AML-193 (cell line): ENCODE measurements around the gene RAB40B.
"Not testable (repeated sequence)": the region's sequence is repeated elsewhere in the genome, so short reads cannot be mapped to it uniquely, and the experiment has no call there.

ENCODE experiments used
- DNase-seq, 2 experiments: peaks; one replicate each; lab custom pipeline; 2025; lab: John Stamatoyannopoulos, UW

Gene RAB40B, protein sequence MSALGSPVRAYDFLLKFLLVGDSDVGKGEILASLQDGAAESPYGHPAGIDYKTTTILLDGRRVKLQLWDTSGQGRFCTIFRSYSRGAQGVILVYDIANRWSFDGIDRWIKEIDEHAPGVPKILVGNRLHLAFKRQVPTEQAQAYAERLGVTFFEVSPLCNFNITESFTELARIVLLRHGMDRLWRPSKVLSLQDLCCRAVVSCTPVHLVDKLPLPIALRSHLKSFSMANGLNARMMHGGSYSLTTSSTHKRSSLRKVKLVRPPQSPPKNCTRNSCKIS

DNA sequence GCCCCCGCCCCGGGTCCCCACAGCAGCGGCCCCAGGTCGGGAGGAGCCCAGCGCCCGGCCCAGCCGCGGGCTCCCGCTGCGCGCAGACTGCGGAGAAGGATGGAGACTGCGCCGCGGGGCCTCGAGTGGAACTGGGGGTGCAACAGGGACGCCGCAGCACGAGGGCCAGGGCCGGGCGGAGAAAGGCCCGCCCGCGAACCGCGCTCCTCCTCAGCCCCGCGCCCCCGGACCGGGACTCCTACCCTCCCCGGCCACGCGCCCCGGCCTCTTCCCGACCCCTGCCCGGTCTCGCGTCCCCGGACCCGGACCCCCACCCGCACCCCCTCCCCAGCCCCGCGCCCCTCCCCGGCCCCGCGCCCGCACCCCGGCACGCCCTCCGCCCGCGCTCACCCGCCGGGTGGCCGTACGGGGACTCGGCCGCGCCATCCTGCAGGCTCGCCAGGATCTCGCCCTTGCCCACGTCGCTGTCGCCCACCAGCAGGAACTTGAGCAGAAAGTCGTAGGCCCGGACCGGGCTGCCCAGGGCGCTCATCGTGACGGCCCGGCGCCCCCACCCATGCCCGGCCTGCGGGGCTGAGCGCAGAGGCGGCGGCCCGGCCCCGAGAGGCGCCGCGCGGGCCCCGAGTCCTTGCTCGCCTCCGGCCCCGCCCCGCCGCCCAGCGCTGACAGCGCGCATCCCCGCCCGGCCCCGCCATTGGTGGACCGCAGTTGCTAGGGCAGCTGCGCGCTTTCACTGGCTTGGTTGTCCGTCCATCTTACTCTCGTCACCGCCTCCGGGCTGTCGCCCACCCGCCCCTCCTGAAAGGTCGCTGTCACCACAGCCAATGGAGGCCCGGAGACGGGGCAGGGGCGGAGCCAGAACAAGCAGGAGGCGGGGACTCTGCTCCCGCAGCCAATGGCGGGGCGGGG is at the start of gene RAB40B:
TSS of gene RAB40B (minus strand) at position 634 of the 909 bp plus-strand sequence. CDS start at position 532, 102 bp downstream.
- DNase-seq: peak; percentile 100

DNA sequence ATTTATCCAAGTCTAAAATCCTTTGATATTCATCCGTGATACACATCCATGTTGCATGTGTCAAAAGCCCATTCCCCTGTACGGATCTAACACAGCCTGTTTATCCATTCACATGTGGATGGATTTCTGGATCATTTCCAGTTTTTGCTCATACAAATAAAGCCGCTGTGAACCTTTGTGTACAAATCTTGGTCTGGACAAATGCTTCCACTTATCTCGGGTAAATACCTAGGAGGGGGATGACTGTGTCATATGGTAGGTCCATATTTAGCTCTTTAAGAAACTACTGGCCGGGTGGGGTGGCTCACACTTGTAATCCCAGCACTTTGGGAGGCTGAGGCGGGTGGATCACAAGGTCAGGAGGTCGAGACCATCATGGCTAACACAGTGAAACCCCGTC is 47.0 kb upstream of the RAB40B start:
- no peak for DNase-seq

DNA sequence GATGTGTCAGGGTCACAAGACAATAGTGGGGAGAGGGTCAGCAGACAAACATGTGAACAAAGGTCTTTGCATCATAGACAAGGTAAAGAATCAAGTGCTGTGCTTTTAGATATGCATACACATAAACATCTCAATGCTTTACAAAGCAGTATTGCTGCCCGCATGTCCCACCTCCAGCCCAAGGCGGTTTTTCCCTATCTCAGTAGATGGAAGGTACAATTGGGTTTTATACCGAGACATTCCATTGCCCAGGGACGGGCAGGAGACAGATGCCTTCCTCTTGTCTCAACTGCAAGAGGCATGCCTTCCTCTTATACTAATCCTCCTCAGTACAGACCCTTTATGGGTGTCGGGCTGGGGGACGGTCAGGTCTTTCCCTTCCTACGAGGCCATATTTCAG is 46.2 kb upstream of the RAB40B start:
- DNase-seq: not testable (repeated sequence)

DNA sequence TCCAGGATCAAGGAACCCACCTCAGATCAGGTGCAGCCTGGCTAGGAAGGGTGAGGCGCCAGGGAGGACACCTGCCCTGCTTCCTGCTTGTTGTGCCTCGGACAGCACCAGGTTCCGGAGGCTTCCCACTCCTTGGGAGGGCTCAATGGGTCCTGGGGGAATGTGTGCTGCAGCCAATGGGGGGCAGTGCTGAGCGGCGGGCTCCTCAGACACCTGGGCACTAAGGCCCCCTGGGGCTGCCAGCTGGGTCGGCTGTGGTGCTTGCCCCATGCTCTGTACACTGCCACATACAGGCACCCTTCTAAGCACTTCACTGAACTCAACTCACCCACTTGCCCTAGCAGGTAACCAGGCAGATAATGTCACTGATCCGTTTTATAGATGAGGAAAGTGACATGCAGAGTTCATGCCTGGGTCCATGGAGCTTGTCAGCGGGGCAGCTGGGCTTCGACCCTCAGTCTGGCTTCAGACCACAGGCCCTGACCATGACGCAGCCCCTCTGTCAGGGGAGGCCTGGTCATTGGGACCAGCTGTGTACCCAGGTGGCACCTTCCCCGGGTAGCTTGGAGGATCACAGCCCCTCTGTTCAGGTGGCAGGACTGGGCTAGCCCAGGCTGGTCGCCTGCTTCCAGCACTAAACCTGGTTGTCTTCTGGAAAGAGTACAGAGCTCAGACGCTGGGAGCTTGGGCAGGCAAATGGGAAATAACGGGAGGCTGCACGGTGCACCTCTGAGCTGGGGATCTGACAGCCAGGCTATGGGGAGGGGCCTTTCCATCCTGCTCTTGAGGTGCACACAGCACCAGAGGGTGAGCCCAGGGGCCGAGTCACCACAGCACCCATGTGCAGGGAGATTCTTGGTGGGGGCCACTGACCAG is 45.1 kb upstream of the RAB40B start:
- DNase-seq: no peak

DNA sequence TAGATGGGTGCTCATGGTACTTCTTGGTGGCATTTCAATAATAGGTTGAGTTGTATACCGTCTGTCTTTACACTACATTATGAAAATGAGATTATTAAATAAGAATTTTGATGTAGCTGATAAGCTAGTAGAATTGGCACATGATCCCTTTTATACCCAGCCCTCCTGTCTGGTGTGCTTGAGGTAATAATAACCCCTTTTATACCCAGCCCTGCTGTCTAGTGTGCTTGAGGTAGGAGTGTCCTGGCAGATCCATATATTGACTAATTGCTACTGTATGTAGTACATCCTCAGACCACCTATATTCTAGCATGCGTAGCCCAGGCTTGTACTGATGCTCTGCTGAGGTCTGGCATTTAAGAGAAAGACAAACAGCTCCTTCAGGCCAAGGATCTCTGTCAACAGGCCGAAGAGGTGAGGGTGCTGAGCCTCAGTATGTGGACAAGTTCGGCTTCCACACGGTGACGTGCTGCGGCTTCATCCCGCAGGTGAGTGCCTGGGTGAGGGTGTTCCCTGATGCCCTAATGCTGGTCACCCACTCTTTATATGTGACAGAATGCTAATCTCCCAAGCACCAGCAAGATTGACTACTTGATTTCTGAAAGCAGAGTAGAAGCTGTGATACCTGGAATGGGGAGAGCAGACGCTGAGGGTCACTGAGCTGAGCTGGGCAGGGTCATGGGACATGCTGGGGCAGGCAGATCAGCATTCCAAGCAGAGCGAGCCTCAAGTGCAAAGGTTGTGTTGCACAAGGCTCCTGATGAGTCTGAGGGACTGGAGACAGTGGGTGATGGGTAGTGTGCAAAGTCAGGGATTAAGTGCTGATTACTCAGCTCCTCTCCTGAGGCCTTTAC is 42.6 kb upstream of the RAB40B start:
- DNase-seq: no peak

DNA sequence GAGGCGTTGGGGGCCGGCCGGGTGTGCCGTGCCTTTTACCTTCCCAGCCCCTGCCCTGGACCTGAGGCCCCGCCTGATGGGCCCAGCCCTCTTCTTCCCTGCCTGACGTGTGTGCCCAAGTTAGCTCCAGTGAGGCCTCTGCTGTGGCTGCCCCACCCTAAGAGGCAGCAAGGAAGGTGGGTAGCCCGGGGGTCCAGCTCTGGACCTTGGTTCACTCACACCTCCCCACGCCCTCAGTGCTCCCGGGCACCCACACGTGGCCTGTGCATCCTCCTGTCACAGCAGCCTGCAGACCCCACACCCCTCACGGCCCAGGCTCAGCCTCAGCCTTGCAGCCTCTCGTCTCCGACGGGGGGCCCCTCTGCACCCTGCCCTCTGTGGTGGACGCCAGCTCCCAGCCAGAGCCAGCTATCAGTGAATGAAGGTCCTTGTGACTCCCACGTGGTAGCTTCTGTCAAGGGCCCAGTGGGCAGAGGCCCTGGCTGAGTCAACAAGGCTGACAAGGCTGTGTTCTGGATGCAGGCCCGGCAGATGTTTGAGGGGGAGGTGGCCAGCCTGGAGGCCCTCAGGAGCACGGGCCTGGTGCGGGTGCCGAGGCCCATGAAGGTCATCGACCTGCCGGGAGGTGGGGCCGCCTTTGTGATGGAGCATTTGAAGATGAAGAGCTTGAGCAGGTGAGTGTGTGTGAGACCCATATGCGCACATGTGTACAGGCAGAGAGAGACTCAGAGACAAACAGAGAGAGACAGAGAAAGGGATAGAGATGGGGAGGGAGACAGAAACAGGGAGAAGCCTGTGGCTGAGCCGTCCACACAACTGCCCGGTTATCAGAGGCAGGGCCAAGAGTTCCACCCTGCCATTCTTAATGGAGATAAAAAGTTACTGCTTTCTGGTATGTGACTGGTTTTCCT is 39.7 kb upstream of the RAB40B start:
- no peak for DNase-seq

DNA sequence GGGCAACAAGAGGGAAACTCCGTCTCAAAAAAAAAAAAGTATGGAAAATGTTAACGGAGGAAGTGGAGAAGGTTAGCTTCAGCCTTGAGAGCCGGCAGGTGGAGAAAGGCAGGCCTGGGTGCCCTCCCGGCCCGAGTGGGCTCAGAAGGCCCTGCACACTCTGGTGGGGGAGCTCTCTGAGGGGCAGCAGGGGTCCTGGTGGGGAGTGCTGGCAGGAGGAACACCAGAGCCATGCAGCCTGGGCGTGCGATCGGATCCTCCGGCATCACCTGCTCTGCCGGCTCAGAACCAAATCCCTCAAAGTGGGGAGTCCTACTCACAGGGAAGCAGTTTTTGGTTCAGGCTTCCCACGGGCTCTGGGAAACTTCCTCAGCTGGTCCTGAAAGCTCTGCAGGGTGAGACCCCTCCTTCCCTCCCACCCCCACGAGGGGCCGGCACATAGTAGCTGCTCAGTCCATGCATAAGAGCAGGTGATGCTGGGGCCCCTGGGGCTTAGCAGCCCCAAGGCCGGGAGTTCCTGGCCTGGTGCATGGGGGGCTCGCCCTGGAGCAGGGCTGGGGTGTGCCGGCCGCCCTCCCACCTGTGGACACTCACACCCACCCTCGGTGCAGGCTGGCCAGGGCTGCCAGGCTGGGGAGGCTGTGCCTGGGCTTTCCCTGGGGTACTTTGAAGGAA is 38.1 kb upstream of the RAB40B start:
- no peak for DNase-seq

DNA sequence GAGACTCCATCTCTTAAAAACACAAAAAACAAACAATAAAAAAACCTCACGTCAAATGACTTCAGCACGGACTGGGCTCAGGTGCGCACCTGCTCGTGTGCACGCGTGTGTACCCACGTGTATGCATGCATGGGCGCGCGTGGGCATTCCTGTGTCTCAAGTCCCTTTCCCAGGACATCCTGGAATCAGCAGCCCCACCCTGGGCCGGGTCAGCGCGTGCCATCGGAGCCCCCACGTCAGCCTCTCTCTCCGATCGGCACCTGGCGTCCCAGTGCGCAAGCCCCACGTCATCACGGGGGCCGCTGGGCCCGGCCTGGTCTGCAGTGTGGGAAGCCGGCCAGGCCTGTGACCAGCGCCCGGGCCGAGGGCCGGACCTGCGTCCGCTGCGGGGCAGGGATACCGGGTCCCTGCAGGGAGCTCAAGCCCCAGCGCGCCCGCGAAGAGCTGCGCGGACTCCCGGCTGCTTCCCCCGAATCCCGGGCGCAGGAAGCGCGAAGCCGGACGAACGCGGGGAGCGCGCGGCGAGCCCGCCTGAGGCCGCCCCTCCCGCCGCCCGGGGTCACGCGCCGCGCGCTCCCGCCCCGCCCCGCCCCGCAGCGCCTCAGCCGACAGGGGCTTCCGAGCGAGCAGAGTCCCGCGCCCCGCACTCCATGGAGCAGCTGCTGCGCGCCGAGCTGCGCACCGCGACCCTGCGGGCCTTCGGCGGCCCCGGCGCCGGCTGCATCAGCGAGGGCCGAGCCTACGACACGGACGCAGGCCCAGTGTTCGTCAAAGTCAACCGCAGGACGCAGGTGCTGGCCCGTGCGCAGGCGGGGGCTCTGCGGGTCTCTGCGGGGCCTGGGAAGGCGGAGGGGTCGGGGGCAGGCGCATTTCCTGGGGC is 36.7 kb upstream of the RAB40B start, which contains the start of gene FN3K:
TSS of gene FN3K (plus strand) at position 629 of the 880 bp plus-strand sequence. CDS start at position 651, 22 bp downstream.
- no peak for DNase-seq

DNA sequence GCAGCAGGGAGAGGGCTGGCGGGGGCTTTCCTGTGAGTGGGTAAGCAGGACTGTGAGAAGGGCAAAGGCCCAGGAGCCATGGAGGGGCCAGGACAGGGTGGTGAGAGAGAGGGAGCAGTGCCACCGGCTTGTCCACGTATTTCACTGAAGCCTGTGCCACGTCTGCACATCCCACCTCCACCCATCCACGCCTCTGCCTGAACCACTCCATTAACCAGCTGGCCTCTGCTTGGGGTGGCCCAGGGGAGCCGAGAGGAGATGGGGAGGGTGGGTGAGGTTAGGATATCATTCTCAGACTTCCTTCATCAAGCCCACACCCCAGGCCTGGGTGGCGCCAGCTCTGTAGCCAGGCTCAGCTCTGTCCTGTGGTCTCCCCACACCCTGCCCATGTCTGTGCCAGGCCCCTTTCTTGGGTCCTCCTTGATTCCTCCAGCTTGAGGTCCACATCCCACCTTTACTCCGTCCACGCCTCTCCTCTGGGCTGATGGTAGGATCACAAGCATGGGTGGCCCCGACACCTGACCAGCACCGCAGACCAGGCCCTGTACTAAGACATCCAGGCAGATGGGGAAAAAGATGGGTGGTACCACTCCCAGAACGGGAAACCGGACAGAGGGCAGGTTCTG is 33.7 kb upstream of the RAB40B start:
- no peak for DNase-seq

DNA sequence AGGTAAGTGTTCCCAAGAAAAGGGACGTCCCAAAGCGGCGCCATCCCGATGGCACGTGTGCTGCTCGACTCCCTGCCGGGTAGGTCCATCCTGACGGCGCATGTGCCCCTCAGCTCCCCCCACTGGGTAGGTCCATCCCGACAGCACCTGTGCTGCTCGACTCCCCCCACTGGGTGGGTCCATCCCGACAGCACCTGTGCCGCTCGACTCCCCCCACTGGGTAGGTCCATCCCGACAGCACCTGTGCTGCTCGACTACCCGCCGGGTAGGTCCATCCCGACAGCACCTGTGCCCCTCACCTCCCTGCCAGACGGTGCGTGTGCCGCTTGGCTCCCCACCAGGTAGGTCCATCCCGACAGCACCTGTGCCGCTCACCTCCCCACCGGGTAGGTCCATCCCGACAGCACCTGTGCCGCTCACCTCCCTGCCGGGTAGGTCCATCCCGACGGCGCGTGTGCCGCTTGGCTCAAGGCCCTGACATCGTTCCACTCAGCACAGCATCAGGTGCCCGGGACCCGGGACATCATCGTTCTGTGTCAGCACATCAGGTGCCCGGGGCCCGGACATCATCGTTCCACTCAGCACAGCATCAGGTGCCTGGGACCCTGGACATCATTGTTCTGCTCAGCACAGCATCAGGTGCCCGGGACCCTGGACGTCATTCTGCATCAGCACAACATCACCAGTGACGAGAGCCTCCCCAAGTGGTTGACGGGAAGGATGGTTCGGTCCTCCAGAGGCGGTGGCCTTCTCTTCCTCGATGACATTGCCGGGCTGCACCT is 31.2 kb upstream of the RAB40B start:
- no peak for DNase-seq

DNA sequence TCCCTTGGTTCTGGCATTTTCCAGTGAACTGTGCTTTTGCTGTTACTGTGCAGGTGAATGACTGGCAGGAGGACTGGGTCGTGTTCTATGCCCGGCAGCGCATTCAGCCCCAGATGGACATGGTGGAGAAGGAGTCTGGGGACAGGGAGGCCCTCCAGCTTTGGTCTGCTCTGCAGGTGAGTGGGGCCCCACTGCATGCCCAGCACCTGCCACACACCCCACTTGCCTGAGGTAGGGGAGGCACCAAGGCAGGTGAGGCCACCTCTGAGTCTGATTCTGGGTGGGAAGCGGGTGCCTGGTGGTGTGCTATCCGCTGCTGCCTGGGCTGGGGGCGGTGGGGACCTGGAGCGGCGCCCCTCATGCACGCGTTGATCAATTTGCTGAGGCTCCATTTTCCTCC is 27.9 kb upstream of the RAB40B start:
- no peak for DNase-seq

DNA sequence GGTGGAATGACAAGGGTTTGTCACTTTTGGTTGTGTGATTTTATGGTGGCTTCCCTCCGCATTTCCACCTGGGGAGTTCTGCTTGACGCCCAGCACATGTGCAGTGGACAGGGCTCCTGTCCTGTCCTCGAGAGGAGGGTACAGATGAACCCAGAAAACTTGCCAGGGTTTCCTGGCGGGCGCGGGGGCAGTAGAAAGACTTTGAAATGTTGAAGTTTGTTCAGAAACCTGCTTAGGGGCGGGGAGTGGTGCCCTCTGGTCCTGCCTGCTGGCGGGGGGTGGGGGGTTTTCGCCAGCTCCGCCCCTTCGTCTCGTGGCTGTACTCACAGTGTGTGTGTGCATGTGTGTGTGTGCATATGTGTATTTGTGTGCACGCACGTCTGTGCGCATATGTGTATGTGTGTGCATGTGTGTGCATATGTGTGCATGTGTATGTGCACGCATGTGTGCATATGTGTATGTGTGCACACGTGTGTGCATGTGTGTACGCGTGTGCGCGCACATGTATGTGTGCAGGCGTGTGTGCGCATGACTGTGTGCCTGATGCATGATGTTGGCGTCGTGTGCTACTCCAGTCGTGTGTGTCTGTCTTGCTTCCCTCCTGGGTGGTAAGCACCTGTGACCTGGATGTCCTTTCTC is 24.8 kb upstream of the RAB40B start:
- DNase-seq: no peak

DNA sequence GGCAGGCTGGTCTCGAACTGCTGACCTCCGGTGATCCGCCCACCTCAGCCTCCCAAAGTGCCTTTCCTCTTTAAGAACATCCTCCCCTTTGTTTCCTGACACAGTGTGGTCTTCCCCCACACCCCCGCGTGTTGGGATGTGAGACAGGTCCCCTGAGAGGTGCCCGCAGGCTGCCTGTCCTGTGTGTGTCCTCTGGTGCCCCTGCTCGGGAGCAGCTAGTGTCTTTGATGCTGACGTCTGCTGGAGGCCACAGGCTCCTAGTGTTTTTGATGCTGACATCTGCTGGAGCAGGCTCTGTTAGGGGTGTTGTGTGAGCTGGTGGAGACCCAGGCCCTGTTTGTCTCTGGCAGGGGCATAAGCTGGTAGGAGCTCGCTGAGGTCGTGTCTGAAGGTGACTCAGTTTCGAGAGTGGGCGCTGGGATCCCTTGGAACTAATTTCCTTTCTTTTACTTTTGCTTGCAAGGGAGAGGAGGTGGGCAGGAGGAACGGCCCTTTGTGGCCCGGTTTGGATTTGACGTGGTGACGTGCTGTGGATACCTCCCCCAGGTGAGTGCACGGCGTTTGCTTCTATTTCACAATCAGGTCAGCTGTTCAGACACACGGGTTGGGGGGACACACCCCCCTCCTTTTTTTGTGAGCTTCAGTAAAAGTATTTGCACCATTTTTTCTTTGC is 24.0 kb upstream of the RAB40B start:
- no peak for DNase-seq

DNA sequence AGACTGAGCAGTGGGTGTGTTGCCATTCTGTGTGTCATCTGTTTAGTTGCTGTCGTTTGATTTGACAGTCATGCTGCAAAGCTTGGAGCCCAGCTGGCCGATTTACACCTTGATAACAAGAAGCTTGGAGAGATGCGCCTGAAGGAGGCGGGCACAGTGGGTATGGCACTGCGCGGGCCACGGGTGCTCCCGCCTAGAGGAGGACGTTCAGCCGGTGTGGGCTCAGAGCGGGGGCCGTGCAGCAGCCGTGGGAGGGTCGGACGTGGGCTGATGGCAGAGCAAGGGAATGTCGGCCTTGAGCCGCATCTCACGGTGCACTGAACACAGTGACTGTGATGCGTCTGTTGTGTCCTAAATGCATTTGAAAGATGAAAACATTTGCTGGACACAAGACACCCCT is 21.7 kb upstream of the RAB40B start:
- no peak for DNase-seq

DNA sequence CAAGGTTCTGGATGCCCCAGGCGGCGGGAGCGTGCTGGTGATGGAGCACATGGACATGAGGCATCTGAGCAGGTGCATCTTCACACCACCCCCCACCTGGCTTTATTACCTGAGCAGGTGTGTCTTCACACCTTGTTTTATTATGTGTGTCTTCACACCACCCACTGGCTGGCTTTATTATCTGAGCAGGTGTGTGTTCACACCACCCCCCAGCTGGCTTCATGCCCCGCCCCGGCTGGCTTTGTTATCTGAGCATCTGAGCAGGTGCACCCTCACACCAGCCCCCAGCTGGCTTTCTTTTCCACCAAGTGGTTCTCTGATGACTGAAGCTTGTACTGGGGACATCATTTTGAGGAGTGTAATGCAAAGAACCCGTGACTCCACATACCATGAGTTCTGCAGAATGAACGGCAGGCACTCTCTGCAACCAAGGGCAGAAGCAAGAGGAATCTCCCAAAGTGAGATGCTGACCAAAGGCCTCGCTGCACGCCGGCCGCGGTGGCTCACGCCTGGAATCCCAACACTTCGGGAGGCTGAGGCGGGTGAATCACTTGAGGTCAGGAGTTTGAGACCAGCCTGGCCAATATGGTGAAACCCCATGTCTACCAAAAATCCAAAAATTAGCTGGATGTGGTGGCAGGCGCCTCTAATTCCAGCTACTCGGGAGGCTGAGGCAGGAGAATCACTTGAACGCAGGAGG is 20.6 kb upstream of the RAB40B start:
- DNase-seq: no peak
